Measurements from ENCODE around the gene SLC25A29.

The SLC25A29 gene

GRCh38 chr14:100321473-100322137 is 15.4 kb upstream of the SLC25A29 start:
- no peak for DNase-seq (ENCODE audit: low spot score)
- no peak for TF ChIP-seq CTCF (IDR thresholded peaks at IDR 0.05; ENCODE audit: borderline replicate concordance, control extremely low read depth, extremely low read depth, insufficient read depth, missing control alignments)
- in situ Hi-C loops (cut with MboI; ENCODE audit: low sequenced_read_pairs, unreplicated experiment), result no loop called here

- in situ Hi-C loops (cut with MboI; ENCODE audit: low sequenced_read_pairs, unreplicated experiment), result no loop called here
- DNase-seq (ENCODE audit: low spot score), result no peak
- no peak for TF ChIP-seq CTCF (IDR thresholded peaks at IDR 0.05; ENCODE audit: borderline replicate concordance, control extremely low read depth, extremely low read depth, insufficient read depth, missing control alignments)
These were observed 14.1 kb upstream of the SLC25A29 start for GRCh38 chr14:100320157-100320856.

- in situ Hi-C loops (cut with MboI; ENCODE audit: low sequenced_read_pairs, unreplicated experiment), result no loop called here
- TF ChIP-seq CTCF (IDR thresholded peaks at IDR 0.05; ENCODE audit: borderline replicate concordance, control extremely low read depth, extremely low read depth, insufficient read depth, missing control alignments), result peak; percentile 78
- peak; percentile 88 for DNase-seq (ENCODE audit: low spot score)
These were observed 11.9 kb upstream of the SLC25A29 start for GRCh38 chr14:100317912-100318808.

GRCh38 chr14:100317389-100317788 is 11.1 kb upstream of the SLC25A29 start:
- TF ChIP-seq CTCF (IDR thresholded peaks at IDR 0.05; ENCODE audit: borderline replicate concordance, control extremely low read depth, extremely low read depth, insufficient read depth, missing control alignments), result no peak
- in situ Hi-C loops (cut with MboI; ENCODE audit: low sequenced_read_pairs, unreplicated experiment), result no loop called here
- DNase-seq (ENCODE audit: low spot score), result no peak

- no peak for DNase-seq (ENCODE audit: low spot score)
- no peak for TF ChIP-seq CTCF (IDR thresholded peaks at IDR 0.05; ENCODE audit: borderline replicate concordance, control extremely low read depth, extremely low read depth, insufficient read depth, missing control alignments)
- in situ Hi-C loops (cut with MboI; ENCODE audit: low sequenced_read_pairs, unreplicated experiment), result no loop called here
These were observed 8.5 kb upstream of the SLC25A29 start for GRCh38 chr14:100314724-100315123.

GRCh38 chr14:100313464-100314230 is 7.4 kb upstream of the SLC25A29 start:
- in situ Hi-C loops (cut with MboI; ENCODE audit: low sequenced_read_pairs, unreplicated experiment), result no loop called here
- no peak for DNase-seq (ENCODE audit: low spot score)
- TF ChIP-seq CTCF (IDR thresholded peaks at IDR 0.05; ENCODE audit: borderline replicate concordance, control extremely low read depth, extremely low read depth, insufficient read depth, missing control alignments), result no peak

All from GM13976 (cell line).